SIG-M5 (cell line): ENCODE measurements around the gene PSMB7.

Experiments used
- DNase-seq: peaks from one replicate; lab custom pipeline; 2025; lab: John Stamatoyannopoulos, UW

The PSMB7 gene

GRCh38 chr9:124326378-124326777 is 88.9 kb downstream of the PSMB7 start:
- DNase-seq = no peak

- DNase-seq = no peak
Observed at GRCh38 chr9:124325816-124326215, 89.4 kb downstream of the PSMB7 start.

GRCh38 chr9:124323904-124324303 is 91.3 kb downstream of the PSMB7 start:
- no peak for DNase-seq

GRCh38 chr9:124322618-124323432 is 92.4 kb downstream of the PSMB7 start:
- peak; percentile 74 for DNase-seq

- DNase-seq = no peak
Observed at GRCh38 chr9:124321935-124322334, 93.3 kb downstream of the PSMB7 start.

- DNase-seq = no peak
Observed at GRCh38 chr9:124321416-124321815, 93.8 kb downstream of the PSMB7 start.

GRCh38 chr9:124320062-124320973 is 94.9 kb downstream of the PSMB7 start:
- no peak for DNase-seq

GRCh38 chr9:124315882-124316281 is 99.4 kb downstream of the PSMB7 start:
- no peak for DNase-seq

GRCh38 chr9:124313940-124314339 is 101.3 kb downstream of the PSMB7 start:
- DNase-seq = no peak

- no peak for DNase-seq
Observed at GRCh38 chr9:124312290-124313265, 102.7 kb downstream of the PSMB7 start.

GRCh38 chr9:124311283-124311682 is 104.0 kb downstream of the PSMB7 start:
- DNase-seq = no peak

GRCh38 chr9:124309667-124310084 is 105.6 kb downstream of the PSMB7 start:
- DNase-seq = no peak

- DNase-seq = no peak
Observed at GRCh38 chr9:124308606-124309491, 106.4 kb downstream of the PSMB7 start.

- DNase-seq = no peak
Observed at GRCh38 chr9:124307379-124308030, 107.7 kb downstream of the PSMB7 start.

GRCh38 chr9:124306098-124306735 is 109.0 kb downstream of the PSMB7 start:
- no peak for DNase-seq

GRCh38 chr9:124304285-124304684 is 111.0 kb downstream of the PSMB7 start:
- no peak for DNase-seq

GRCh38 chr9:124303762-124304161 is 111.5 kb downstream of the PSMB7 start:
- no peak for DNase-seq
